CD4-positive, CD25-positive, alpha-beta regulatory T cell (primary cell): Measurements from ENCODE around the gene DDC. TPM values are rescaled to one million over a fixed set of nuclear protein-coding genes. Genes with fewer than 3 reads are reported as not detected.
"Not testable (repeated sequence)": the region's sequence is repeated elsewhere in the genome, so short reads cannot be mapped to it uniquely, and the experiment has no call there.

Experiments
- ATAC-seq, 2 donors: fragments of 150-1000 bp; cut with Tn5 transposase; one replicate each; pipeline ENCODE4 v1.10.0; 2021; ENCODE audit warnings: low read depth in 2 of 2, moderate number of reproducible peaks in 2 of 2, moderate library complexity in 1 of 2
- DNase-seq, 3 donors: peaks; one replicate each; pipeline versions ENCODE4 v3.0.0 to v3.0.0-alpha.2; 2012 to 2022; ENCODE audit warnings: mixed read lengths in 1 of 3
- H3K27ac ChIP-seq: one replicate; pipeline ENCODE4 v1.7.0; 2013; ENCODE audit warnings: mild to moderate bottlenecking, low read length; ENCODE audit not compliant: insufficient read depth, poor library complexity, severe bottlenecking
- H3K27me3 ChIP-seq: one replicate; pipeline ENCODE4 v1.7.0; 2013; ENCODE audit warnings: low read length; ENCODE audit not compliant: control insufficient read depth, insufficient read depth
- H3K36me3 ChIP-seq: one replicate; pipeline ENCODE4 v1.7.0; 2013; ENCODE audit warnings: mild to moderate bottlenecking, low read length, moderate library complexity; ENCODE audit not compliant: control insufficient read depth, insufficient read depth
- H3K4me1 ChIP-seq: 2 replicates; pipeline ENCODE4 v1.7.0; 2013; ENCODE audit warnings: mild to moderate bottlenecking, low read length; ENCODE audit not compliant: insufficient read depth, control insufficient read depth, poor library complexity, severe bottlenecking
- H3K4me3 ChIP-seq: one replicate; pipeline ENCODE4 v1.7.0; 2013; ENCODE audit warnings: low read depth, mild to moderate bottlenecking, low read length, moderate library complexity
- H3K9me3 ChIP-seq, 2 experiments: 1 replicate in 1 of 2; 2 replicates in 1 of 2; pipeline ENCODE4 v1.7.0; 2013; ENCODE audit warnings: low read length in 2 of 2, mild to moderate bottlenecking in 1 of 2, moderate library complexity in 1 of 2; ENCODE audit not compliant: control insufficient read depth in 2 of 2
- H3K27ac Mint-ChIP-seq, 3 donors: one replicate each; pipeline ENCODE4 v1.8.0; 2020 to 2022; ENCODE audit warnings: mild to moderate bottlenecking in 3 of 3, mixed read lengths in 3 of 3, moderate library complexity in 2 of 3
- H3K27me3 Mint-ChIP-seq: one replicate; pipeline ENCODE4 v1.8.0; 2022; ENCODE audit warnings: mild to moderate bottlenecking, mixed read lengths
- H3K36me3 Mint-ChIP-seq: one replicate; pipeline ENCODE4 v1.8.0; 2020; ENCODE audit warnings: mixed read lengths
- H3K4me1 Mint-ChIP-seq, 4 donors: one replicate each; pipeline ENCODE4 v1.8.0; 2020 to 2022; ENCODE audit warnings: mixed read lengths in 4 of 4, mild to moderate bottlenecking in 1 of 4
- H3K4me3 Mint-ChIP-seq, 4 donors: one replicate each; pipeline ENCODE4 v1.8.0; 2020 to 2022; ENCODE audit warnings: mild to moderate bottlenecking in 4 of 4, mixed read lengths in 4 of 4, moderate library complexity in 3 of 4
- H3K9me3 Mint-ChIP-seq, 7 donors: one replicate each; pipeline ENCODE4 v1.8.0; 2020 to 2022; ENCODE audit warnings: mixed read lengths in 7 of 7, mild to moderate bottlenecking in 3 of 7, moderate library complexity in 2 of 7
- polyA plus RNA-seq, 4 donors: library from polyadenylated mRNA; unstranded; fragments of 300-500 nt; fragmentation: Illumina TruSeq; gene quantifications; one replicate each; pipeline ENCODE4 v1.2.3, GENCODE V29; 2021
- total RNA-seq: library from RNA; stranded (reverse); gene quantifications from one replicate; pipeline ENCODE4 v1.2.3, GENCODE V29; 2022

DDC gene
- total and polyA plus RNA-seq, 5 donors from 2014 or later, result not detected

DNA sequence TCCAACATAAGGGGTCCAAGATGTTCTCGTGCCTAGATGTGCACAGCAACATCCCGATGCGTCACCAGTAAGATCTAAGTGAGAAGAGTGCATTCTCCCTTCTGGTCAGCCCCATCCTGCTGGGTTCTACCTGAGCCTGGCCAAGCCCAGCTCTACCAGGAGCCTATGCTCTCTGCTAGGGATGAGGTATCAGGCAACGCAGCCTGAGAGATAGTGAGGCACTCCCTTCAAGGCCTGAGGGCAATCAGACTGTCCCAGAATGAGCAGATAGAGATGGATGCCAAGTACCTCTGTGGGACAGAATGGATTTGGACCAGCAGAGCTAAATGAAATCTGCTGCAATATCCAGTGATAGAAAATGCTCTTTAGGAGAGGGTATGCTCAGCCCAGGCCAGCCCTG lies 26.7 kb downstream of the DDC start:
- no peaks in the 10 kb centered on the region for H3K36me3 ChIP-seq
- peaks cover 21% of the 10 kb centered on the region for H3K27me3 Mint-ChIP-seq
- H3K4me1 ChIP-seq, result no peaks in the 10 kb centered on the region
- DNase-seq (no peak), ATAC-seq (no peak)
- peaks cover 0 to 7% (median 0%) of the 10 kb centered on the region in 4 donors for H3K4me1 Mint-ChIP-seq
- no peaks in the 10 kb centered on the region for H3K9me3 ChIP-seq
- no peaks in the 10 kb centered on the region for H3K9me3 Mint-ChIP-seq
- H3K4me3 Mint-ChIP-seq, result no peak overlapping the region
- H3K27me3 ChIP-seq, result no peaks in the 10 kb centered on the region
- H3K36me3 Mint-ChIP-seq, result no peaks in the 10 kb centered on the region
- no peak overlapping the region for H3K4me3 ChIP-seq
- H3K27ac Mint-ChIP-seq, result peak overlapping the region in 1 of 3 donors; percentile 29
- no peak overlapping the region for H3K27ac ChIP-seq

DNA sequence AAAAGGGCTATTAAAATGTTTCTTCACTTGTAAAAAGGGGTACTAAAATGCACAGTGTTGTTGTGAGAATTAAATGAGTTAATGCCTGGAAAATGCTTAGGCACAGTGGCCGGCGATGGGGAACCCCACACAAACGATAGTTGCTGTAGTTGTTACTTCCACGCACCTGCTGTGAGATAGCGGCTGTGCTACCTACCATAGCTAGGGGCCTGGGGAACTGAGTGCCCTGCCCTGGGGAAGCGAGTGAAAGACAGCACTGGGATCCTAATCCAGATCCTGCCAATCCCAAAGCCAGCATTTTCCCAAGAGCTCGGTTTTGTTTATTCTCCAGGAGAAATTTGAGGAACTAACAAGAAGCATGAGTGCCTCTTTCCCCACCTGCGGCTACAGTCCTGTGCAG lies 27.8 kb downstream of the DDC start:
- H3K36me3 Mint-ChIP-seq, result no peaks in the 10 kb centered on the region
- Histone ChIP-seq H3K27me3 (peaks cover under 1% of the 10 kb centered on the region), H3K4me3 (no peak overlapping the region), H3K27ac (no peak overlapping the region), H3K9me3 (no peaks in the 10 kb centered on the region), H3K36me3 (no peaks in the 10 kb centered on the region), H3K4me1 (no peaks in the 10 kb centered on the region)
- H3K4me1 Mint-ChIP-seq, result peaks cover 0 to 7% (median 0%) of the 10 kb centered on the region in 4 donors
- no peak overlapping the region for H3K27ac Mint-ChIP-seq
- DNase-seq (no peak), ATAC-seq (no peak)
- no peaks in the 10 kb centered on the region for H3K9me3 Mint-ChIP-seq
- H3K4me3 Mint-ChIP-seq, result no peak overlapping the region
- H3K27me3 Mint-ChIP-seq, result peaks cover 24% of the 10 kb centered on the region

DNA sequence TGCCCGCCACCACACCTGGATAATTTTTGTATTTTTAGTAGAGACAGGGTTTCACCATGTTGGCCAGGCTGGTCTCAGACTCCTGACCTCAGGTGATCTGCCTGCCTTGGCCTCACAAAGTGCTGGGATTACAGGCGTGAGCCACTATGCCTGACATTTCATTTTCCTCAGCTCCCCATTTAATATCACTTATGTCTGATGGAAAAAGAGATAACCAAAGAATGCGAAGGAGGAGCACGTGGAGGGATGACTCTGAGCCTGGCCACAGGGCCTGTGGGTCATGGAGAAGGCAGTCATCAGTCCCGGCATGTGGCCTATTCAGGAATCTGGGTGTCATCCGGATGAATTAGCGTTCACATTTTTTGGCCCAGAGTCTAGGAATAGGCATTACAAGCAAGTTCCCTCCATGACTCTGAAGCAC lies 29.9 kb downstream of the DDC start:
- H3K27me3 ChIP-seq, H3K9me3 ChIP-seq, H3K36me3 Mint-ChIP-seq, H3K36me3 ChIP-seq, H3K4me3 Mint-ChIP-seq, DNase-seq, H3K27ac Mint-ChIP-seq, H3K27ac ChIP-seq, H3K9me3 Mint-ChIP-seq, H3K4me1 Mint-ChIP-seq, H3K4me1 ChIP-seq, H3K4me3 ChIP-seq, ATAC-seq: not testable (repeated sequence)
- peaks cover 35% of the 10 kb centered on the region for H3K27me3 Mint-ChIP-seq

DNA sequence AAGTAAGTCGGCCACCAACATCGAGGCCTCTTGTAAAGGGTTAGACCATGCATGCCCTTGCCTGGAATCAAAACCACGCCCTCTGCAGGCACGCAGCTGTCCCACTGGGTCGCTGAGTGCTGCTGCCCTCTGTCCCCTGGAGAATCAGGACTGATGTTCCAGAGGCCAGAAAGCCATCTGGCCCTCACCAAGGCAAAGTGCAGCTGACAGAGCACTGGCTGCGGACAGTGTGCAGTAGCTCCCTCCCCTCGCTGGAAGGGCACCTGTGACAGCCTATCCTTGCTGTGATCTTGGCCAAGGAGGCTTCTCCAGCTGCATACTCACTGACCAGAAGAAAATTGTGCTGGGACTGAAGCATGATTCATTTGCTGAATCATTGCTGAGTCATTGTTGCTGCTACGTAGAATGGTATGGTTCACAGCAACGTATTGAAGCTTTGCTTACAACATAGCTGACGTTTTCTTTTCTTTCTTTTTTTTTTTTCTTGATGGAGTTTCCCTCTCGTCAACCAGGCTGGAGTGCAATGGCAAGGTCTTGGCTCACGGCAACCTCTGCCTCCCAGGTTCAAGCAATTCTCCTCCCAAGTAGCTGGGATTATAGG lies 30.4 kb downstream of the DDC start:
- peak in 1 of 3 donors; percentile 14 for DNase-seq
- no peak for ATAC-seq

DNA sequence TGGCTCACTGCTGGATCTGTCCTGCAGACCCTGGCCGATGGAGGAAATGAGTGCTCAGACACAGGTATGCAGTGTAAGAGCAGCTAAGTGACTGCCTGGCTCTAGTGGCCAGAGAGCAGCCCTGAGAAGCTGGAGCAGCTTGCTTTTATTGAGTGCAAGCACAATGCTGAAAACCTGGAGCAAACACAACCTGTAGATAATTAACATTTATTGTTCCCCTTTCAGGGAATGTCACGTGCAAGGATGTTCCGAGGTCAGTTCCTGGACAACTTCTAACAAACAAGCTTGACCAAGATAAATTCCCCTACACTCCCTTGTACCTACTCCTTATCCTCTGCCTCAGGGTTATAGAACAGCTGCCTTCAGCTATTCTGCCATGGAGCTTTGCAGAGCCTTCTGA lies 31.3 kb downstream of the DDC start:
- ATAC-seq, result no peak
- Mint-ChIP-seq H3K27ac (no peak overlapping the region), H3K9me3 (no peaks in the 10 kb centered on the region), H3K4me3 (no peak overlapping the region), H3K36me3 (no peaks in the 10 kb centered on the region), H3K4me1 (peaks cover 0 to 4% (median 0%) of the 10 kb centered on the region in 4 donors), H3K27me3 (peaks cover 45% of the 10 kb centered on the region)
- H3K27me3 ChIP-seq, result peaks cover 4% of the 10 kb centered on the region
- no peaks in the 10 kb centered on the region for H3K36me3 ChIP-seq
- H3K4me3 ChIP-seq, result no peak overlapping the region
- no peak overlapping the region for H3K27ac ChIP-seq
- no peak for DNase-seq
- peaks cover 4% of the 10 kb centered on the region for H3K4me1 ChIP-seq
- H3K9me3 ChIP-seq, result no peaks in the 10 kb centered on the region

More for the DNA sequence above, 30.4 kb downstream of the DDC start:
- Mint-ChIP-seq H3K9me3 (no peaks in the 10 kb centered on the region), H3K4me3 (no peak overlapping the region), H3K4me1 (peaks cover 0 to 4% (median 0%) of the 10 kb centered on the region in 4 donors), H3K36me3 (no peaks in the 10 kb centered on the region), H3K27me3 (peaks cover 38% of the 10 kb centered on the region), H3K27ac (no peak overlapping the region)
- Histone ChIP-seq H3K4me3 (no peak overlapping the region), H3K27ac (no peak overlapping the region), H3K4me1 (peaks cover 4% of the 10 kb centered on the region), H3K27me3 (peaks cover 4% of the 10 kb centered on the region), H3K36me3 (no peaks in the 10 kb centered on the region), H3K9me3 (no peaks in the 10 kb centered on the region)

DNA sequence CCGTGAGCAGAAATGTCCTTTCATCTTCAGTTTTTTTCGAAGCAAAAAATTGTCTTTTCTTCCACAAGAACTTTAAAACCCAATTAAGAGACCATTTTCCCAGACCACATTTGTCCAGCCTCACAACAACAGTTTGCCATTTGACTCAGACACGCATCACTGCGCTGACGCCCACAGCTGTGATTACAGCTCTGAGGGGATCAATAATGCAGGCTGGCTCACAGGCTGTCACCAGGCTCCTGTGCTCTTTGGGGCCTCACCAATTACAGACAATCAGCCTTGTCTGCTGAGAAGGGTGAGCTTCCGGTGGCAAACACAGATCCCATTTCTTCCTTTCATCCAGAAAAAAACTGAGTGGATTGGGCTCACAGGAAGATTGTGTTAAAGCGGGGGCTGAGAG lies 33.3 kb downstream of the DDC start:
- Mint-ChIP-seq H3K36me3 (no peaks in the 10 kb centered on the region), H3K4me1 (peaks cover 0 to 4% (median 0%) of the 10 kb centered on the region in 4 donors), H3K27me3 (peaks cover 54% of the 10 kb centered on the region), H3K27ac (no peak overlapping the region), H3K9me3 (no peaks in the 10 kb centered on the region), H3K4me3 (no peak overlapping the region)
- ATAC-seq, result no peak
- Histone ChIP-seq H3K4me3 (no peak overlapping the region), H3K36me3 (no peaks in the 10 kb centered on the region), H3K4me1 (peaks cover 4% of the 10 kb centered on the region), H3K9me3 (no peaks in the 10 kb centered on the region), H3K27ac (no peak overlapping the region), H3K27me3 (peaks cover 5% of the 10 kb centered on the region)
- no peak for DNase-seq

DNA sequence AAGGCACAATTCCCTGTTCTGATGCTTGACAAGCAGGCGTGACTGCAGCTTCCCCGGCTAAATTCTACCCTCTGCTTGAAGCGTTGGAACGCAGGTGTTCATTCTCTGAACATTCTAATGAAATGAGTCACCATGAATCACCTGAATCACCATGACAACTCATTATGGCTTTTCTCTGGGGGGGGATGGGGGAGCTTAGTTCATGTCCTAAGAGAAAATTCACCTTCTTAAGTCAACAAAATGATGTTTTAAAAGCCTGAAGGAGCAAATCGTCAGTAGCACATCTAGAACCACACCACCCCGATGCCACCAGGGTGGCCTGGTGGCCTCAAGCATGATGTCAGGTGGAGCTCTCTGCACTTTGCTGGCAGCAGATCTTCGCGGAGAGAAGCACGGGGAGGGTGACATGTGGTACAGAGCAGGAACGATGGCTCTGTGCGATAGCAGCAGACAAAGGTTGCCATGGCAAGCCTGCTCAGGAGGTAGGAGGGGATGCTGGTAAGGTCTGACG lies 33.7 kb downstream of the DDC start:
- peaks cover 0 to 4% (median 0%) of the 10 kb centered on the region in 4 donors for H3K4me1 Mint-ChIP-seq
- Histone ChIP-seq H3K9me3 (no peaks in the 10 kb centered on the region), H3K27ac (no peak overlapping the region), H3K4me3 (no peak overlapping the region), H3K27me3 (peaks cover 6% of the 10 kb centered on the region), H3K36me3 (no peaks in the 10 kb centered on the region), H3K4me1 (peaks cover 4% of the 10 kb centered on the region)
- no peak overlapping the region for H3K4me3 Mint-ChIP-seq
- peaks cover 51% of the 10 kb centered on the region for H3K27me3 Mint-ChIP-seq
- no peak overlapping the region for H3K27ac Mint-ChIP-seq
- no peaks in the 10 kb centered on the region for H3K9me3 Mint-ChIP-seq
- DNase-seq (peak in 1 of 3 donors; percentile 57), ATAC-seq (peak; percentile 54 to 85)
- H3K36me3 Mint-ChIP-seq, result no peaks in the 10 kb centered on the region

DNA sequence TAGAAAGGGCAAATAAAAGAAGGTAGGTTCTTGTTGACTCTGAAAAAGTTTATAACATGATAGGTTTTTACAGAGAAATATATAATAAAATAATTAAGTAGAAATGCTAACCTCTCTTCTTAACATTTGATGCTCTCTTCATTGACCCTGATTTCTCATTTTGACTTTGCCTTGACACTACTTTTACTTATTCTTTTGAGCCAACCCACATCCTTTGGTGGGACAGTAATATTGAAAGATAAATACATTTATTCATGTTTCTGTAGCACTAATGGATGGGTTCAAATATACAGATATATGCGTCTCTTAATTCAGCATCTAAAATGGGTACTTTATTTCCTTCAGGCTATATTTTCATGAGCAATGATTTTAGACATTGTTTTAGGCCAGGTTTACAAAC lies 34.4 kb downstream of the DDC start:
- DNase-seq (peak in 1 of 3 donors; percentile 11), ATAC-seq (no peak)
- Mint-ChIP-seq H3K27me3 (peaks cover 49% of the 10 kb centered on the region), H3K36me3 (no peaks in the 10 kb centered on the region), H3K4me3 (no peak overlapping the region), H3K27ac (no peak overlapping the region), H3K4me1 (peaks cover 0 to 4% (median 0%) of the 10 kb centered on the region in 4 donors), H3K9me3 (peaks cover 0 to 1% (median 0%) of the 10 kb centered on the region in 7 donors)
- H3K4me3 ChIP-seq, result no peak overlapping the region
- no peak overlapping the region for H3K27ac ChIP-seq
- H3K27me3 ChIP-seq, result peaks cover 7% of the 10 kb centered on the region
- no peaks in the 10 kb centered on the region for H3K36me3 ChIP-seq
- H3K9me3 ChIP-seq, result no peaks in the 10 kb centered on the region
- peaks cover 4% of the 10 kb centered on the region for H3K4me1 ChIP-seq
